DMS114 treated with DMSO at 0.1 percent for 48 hours (cell line): ENCODE data around the gene SHISA5.
A peak's percentile ranks its signal among the peaks of the same experiment; 100 is the strongest.
"Not testable (repeated sequence)": the region's sequence is repeated elsewhere in the genome, so short reads cannot be mapped to it uniquely, and the experiment has no call there.

ENCODE experiments used
- DNase-seq: peaks from one replicate; lab custom pipeline; 2025; ENCODE audit not compliant: unreplicated experiment; lab: John Stamatoyannopoulos, UW

Gene SHISA5

GRCh38 chr3:48478626-48479555 lies 25.1 kb downstream of the SHISA5 start:
- DNase-seq, result no peak

- no peak for DNase-seq
Observed at GRCh38 chr3:48477959-48478520, 25.9 kb downstream of the SHISA5 start.

- no peak for DNase-seq
Observed at GRCh38 chr3:48476426-48477053, 27.4 kb downstream of the SHISA5 start.

- DNase-seq, result no peak
Observed at GRCh38 chr3:48475188-48475587, 28.8 kb downstream of the SHISA5 start.

- DNase-seq, result no peak
Observed at GRCh38 chr3:48474619-48475018, 29.4 kb downstream of the SHISA5 start.

GRCh38 chr3:48474031-48474430 lies 29.9 kb downstream of the SHISA5 start:
- DNase-seq, result not testable (repeated sequence)

- DNase-seq, result no peak
Observed at GRCh38 chr3:48473617-48473952, 30.4 kb downstream of the SHISA5 start.

GRCh38 chr3:48472923-48473616 lies 30.9 kb downstream of the SHISA5 start:
- DNase-seq, result peak; percentile 80

- no peak for DNase-seq
Observed at GRCh38 chr3:48472673-48472922, 31.4 kb downstream of the SHISA5 start.

GRCh38 chr3:48470286-48470685 lies 33.7 kb downstream of the SHISA5 start:
- DNase-seq, result no peak

GRCh38 chr3:48469046-48469915 lies 34.7 kb downstream of the SHISA5 start:
- DNase-seq, result no peak

GRCh38 chr3:48468329-48468731 lies 35.6 kb downstream of the SHISA5 start:
- DNase-seq, result no peak

GRCh38 chr3:48467473-48468267 lies 36.3 kb downstream of the SHISA5 start:
- DNase-seq, result no peak

- DNase-seq, result no peak
Observed at GRCh38 chr3:48467110-48467454, 36.9 kb downstream of the SHISA5 start.

GRCh38 chr3:48466386-48467109 lies 37.4 kb downstream of the SHISA5 start:
- no peak for DNase-seq

GRCh38 chr3:48465531-48466378 lies 38.2 kb downstream of the SHISA5 start:
- DNase-seq, result peak; percentile 9

GRCh38 chr3:48465237-48465530 lies 38.8 kb downstream of the SHISA5 start:
- DNase-seq, result no peak

GRCh38 chr3:48464713-48465221 lies 39.2 kb downstream of the SHISA5 start:
- no peak for DNase-seq

- no peak for DNase-seq
Observed at GRCh38 chr3:48463703-48464102, 40.3 kb downstream of the SHISA5 start.
